Astrocyte (in vitro differentiated cells and primary cell): ENCODE results near the gene IGF1R. TPM values are rescaled to one million over a fixed set of nuclear protein-coding genes. Genes with fewer than 3 reads are reported as not detected.
A peak's percentile ranks its signal among the peaks of the same experiment; 100 is the strongest.

Source experiments
- DNase-seq: peaks from one replicate; pipeline ENCODE4 v3.0.0-alpha.2; 2010; ENCODE audit warnings: low read depth
- FAIRE-seq: peaks from 2 replicates; lab custom pipeline; 2011; peaks lifted over from hg19 to GRCh38; lab: Jason Lieb, UNC
- H2AFZ ChIP-seq: 2 replicates; pipeline ENCODE4 v1.6.0; 2012; ENCODE audit warnings: low read depth, low read length, inconsistent platforms
- H3K27ac ChIP-seq: 2 replicates; pipeline ENCODE4 v1.5.1; 2011; ENCODE audit warnings: low read depth, low read length, inconsistent platforms
- H3K27me3 ChIP-seq: 2 replicates; pipeline ENCODE4 v1.6.0; 2011; ENCODE audit warnings: low read length, inconsistent platforms; ENCODE audit not compliant: insufficient read depth
- H3K36me3 ChIP-seq: 2 replicates; pipeline ENCODE4 v1.5.1; 2011; ENCODE audit warnings: low read length, inconsistent platforms; ENCODE audit not compliant: insufficient read depth
- H3K4me1 ChIP-seq: 2 replicates; pipeline ENCODE4 v1.5.1; 2011; ENCODE audit warnings: low read length, inconsistent platforms; ENCODE audit not compliant: insufficient read depth
- H3K4me2 ChIP-seq: 2 replicates; pipeline ENCODE4 v1.6.0; 2012; ENCODE audit warnings: low read length, inconsistent platforms
- H3K4me3 ChIP-seq: 2 replicates; pipeline ENCODE4 v1.5.1; 2011; ENCODE audit warnings: low read depth, mild to moderate bottlenecking, low read length, inconsistent platforms; ENCODE audit not compliant: insufficient read depth
- H3K79me2 ChIP-seq: 2 replicates; pipeline ENCODE4 v1.6.0; 2012; ENCODE audit warnings: mild to moderate bottlenecking, low read length, inconsistent platforms; ENCODE audit not compliant: insufficient read depth
- H3K9ac ChIP-seq: 2 replicates; pipeline ENCODE4 v1.6.0; 2012; ENCODE audit warnings: mild to moderate bottlenecking, low read length, inconsistent platforms
- H3K9me3 ChIP-seq: 2 replicates; pipeline ENCODE4 v1.5.1; 2012; ENCODE audit warnings: low read depth, mild to moderate bottlenecking, low read length, inconsistent platforms; ENCODE audit not compliant: insufficient read depth
- H4K20me1 ChIP-seq: 2 replicates; pipeline ENCODE4 v1.6.0; 2012; ENCODE audit warnings: low read length, inconsistent platforms; ENCODE audit not compliant: insufficient read depth
- H3K27ac Mint-ChIP-seq: one replicate; pipeline ENCODE4 v1.8.0; 2021; ENCODE audit warnings: mild to moderate bottlenecking, mixed read lengths; ENCODE audit not compliant: unreplicated experiment
- H3K27me3 Mint-ChIP-seq: one replicate; pipeline ENCODE4 v1.8.0; 2021; ENCODE audit warnings: low read depth, mixed read lengths; ENCODE audit not compliant: unreplicated experiment
- H3K36me3 Mint-ChIP-seq: one replicate; pipeline ENCODE4 v1.8.0; 2021; ENCODE audit warnings: low read depth, mixed read lengths; ENCODE audit not compliant: unreplicated experiment
- H3K4me1 Mint-ChIP-seq: one replicate; pipeline ENCODE4 v1.8.0; 2021; ENCODE audit warnings: low read depth, mixed read lengths; ENCODE audit not compliant: unreplicated experiment
- H3K4me3 Mint-ChIP-seq: one replicate; pipeline ENCODE4 v1.8.0; 2021; ENCODE audit warnings: mild to moderate bottlenecking, moderate library complexity, mixed read lengths; ENCODE audit not compliant: unreplicated experiment
- H3K9me3 Mint-ChIP-seq: one replicate; pipeline ENCODE4 v1.8.0; 2021; ENCODE audit warnings: mild to moderate bottlenecking, mixed read lengths; ENCODE audit not compliant: unreplicated experiment
- EZH2 ChIP-seq: IDR thresholded peaks from 2 replicates; pipeline ENCODE4 v1.6.1; 2012; ENCODE audit warnings: mild to moderate bottlenecking, low read length, inconsistent platforms; ENCODE audit not compliant: insufficient read depth
- total RNA-seq: library from RNA; stranded (reverse); gene quantifications from 2 replicates; pipeline ENCODE4 v1.2.1, GENCODE V29; 2021
- TF ChIP-seq, protein P1 (sequence below): IDR thresholded peaks from 2 replicates; pipeline ENCODE4 v1.5.1; 2011; ENCODE audit warnings: low read depth, mild to moderate bottlenecking, inconsistent platforms, low read length, moderate library complexity; ENCODE audit not compliant: insufficient read depth

IGF1R gene
- total RNA-seq, 1 donor from 2014 or later: 270 TPM

DNA sequence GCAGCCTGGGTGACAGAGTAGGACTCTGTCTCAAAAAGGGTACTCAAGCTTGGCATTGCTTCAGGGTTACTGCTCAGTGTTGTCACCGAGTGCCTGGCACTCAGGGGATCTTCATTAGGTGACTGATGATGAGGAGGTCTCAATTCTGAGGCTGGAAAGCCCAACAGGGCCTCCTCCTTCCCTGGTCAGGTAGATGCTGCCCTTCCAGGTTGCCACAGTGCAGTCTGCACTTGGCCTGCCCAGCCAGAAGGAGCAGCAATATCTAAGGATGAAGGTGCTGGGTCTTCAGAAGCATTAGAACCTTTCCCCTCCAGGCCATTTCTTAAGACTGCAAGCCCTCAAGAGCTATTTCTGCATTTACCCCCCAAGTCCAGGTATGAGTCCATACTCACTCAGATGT is 317.3 kb downstream of the IGF1R start:
- Histone ChIP-seq H3K4me1 (no peaks in the 10 kb centered on the region), H3K4me2 (no peak overlapping the region), H3K27ac (no peak overlapping the region), H2AFZ (no peak overlapping the region), H3K4me3 (no peak overlapping the region), H3K9ac (no peak overlapping the region), H3K27me3 (no peaks in the 10 kb centered on the region), H3K79me2 (no peaks in the 10 kb centered on the region), H3K36me3 (peaks cover 22% of the 10 kb centered on the region), H3K9me3 (peaks cover 12% of the 10 kb centered on the region), H4K20me1 (peaks cover 4% of the 10 kb centered on the region)
- peaks cover 4% of the 10 kb centered on the region for H3K9me3 Mint-ChIP-seq
- FAIRE-seq (no peak), DNase-seq (no peak)
- peak overlapping the region; percentile 0 for H3K4me3 Mint-ChIP-seq
- peaks cover 9% of the 10 kb centered on the region for H3K4me1 Mint-ChIP-seq
- H3K27ac Mint-ChIP-seq: no peak overlapping the region
- TF ChIP-seq, protein P1, sequence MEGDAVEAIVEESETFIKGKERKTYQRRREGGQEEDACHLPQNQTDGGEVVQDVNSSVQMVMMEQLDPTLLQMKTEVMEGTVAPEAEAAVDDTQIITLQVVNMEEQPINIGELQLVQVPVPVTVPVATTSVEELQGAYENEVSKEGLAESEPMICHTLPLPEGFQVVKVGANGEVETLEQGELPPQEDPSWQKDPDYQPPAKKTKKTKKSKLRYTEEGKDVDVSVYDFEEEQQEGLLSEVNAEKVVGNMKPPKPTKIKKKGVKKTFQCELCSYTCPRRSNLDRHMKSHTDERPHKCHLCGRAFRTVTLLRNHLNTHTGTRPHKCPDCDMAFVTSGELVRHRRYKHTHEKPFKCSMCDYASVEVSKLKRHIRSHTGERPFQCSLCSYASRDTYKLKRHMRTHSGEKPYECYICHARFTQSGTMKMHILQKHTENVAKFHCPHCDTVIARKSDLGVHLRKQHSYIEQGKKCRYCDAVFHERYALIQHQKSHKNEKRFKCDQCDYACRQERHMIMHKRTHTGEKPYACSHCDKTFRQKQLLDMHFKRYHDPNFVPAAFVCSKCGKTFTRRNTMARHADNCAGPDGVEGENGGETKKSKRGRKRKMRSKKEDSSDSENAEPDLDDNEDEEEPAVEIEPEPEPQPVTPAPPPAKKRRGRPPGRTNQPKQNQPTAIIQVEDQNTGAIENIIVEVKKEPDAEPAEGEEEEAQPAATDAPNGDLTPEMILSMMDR: no peak
- TF ChIP-seq EZH2: no peak
- H3K36me3 Mint-ChIP-seq: peaks cover 22% of the 10 kb centered on the region
- H3K27me3 Mint-ChIP-seq: peaks cover 4% of the 10 kb centered on the region

DNA sequence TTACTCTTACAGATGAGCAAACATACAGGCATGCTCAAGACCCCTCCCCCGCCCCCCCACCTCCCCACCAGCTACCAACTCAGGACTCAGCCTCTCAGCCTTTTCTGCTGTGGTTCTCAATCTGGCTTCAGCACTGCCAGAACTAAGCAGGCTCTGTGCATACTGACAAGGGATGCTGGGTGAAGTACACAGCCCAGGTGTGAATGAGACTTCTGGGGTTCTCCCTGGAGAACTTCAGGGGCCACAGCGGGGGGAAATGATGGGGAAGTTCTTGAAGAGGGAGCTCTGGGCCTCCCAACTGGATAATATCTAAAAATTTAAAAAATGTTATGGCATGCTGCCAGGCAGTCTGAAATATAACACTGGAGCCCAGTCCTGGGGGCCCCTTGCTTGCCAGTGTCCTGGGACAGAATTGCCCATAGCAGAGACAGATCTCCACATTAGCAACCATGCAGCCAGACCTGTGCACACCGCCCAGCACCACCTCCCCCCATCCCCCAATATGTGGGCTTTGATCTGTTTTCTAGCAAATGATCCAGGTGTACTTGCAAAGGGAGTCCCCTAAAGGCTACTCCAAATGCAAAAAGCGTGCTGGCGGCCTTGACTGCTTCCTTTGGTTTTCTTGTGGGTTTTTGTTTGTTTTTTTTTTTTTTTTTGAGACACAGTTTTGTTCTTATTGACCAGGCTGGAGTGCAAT is 317.9 kb downstream of the IGF1R start:
- Histone ChIP-seq H3K36me3 (peaks cover 16% of the 10 kb centered on the region), H3K9me3 (peaks cover 9% of the 10 kb centered on the region), H3K27me3 (no peaks in the 10 kb centered on the region), H3K4me1 (no peaks in the 10 kb centered on the region), H2AFZ (no peak overlapping the region), H3K9ac (no peak overlapping the region), H3K27ac (no peak overlapping the region), H3K79me2 (no peaks in the 10 kb centered on the region), H3K4me2 (no peak overlapping the region), H3K4me3 (no peak overlapping the region), H4K20me1 (peaks cover 4% of the 10 kb centered on the region)
- peaks cover 9% of the 10 kb centered on the region for H3K4me1 Mint-ChIP-seq
- H3K4me3 Mint-ChIP-seq: peak overlapping the region; percentile 34
- H3K27ac Mint-ChIP-seq: no peak overlapping the region
- H3K9me3 Mint-ChIP-seq: peaks cover 4% of the 10 kb centered on the region
- DNase-seq (peak; percentile 35), FAIRE-seq (no peak)
- TF ChIP-seq EZH2: no peak
- TF ChIP-seq, protein P1: no peak
- peaks cover 4% of the 10 kb centered on the region for H3K27me3 Mint-ChIP-seq
- H3K36me3 Mint-ChIP-seq: peaks cover 18% of the 10 kb centered on the region

DNA sequence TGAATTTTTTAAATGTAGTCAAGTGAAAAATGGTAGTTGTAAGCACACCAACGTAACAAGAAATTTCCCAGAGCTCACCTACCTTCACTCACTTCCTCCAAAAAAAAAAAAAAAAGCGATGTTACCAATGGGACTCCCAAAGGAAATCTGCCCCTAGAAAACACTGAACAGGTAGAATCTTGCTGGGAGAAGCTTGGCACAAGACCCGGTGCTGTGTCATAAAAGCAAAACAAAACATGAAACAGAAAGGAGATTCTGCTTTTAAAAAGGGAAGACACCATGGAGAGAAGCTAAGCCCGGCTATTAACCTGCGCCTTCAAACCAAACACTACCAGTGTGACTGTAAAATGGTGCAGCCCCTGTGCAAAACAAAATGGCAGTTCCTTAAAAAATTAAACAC is 318.8 kb downstream of the IGF1R start:
- peaks cover 9% of the 10 kb centered on the region for H3K4me1 Mint-ChIP-seq
- H3K4me1 ChIP-seq: no peaks in the 10 kb centered on the region
- no peak overlapping the region for H3K9ac ChIP-seq
- H3K36me3 Mint-ChIP-seq: peaks cover 11% of the 10 kb centered on the region
- no peak overlapping the region for H2AFZ ChIP-seq
- H3K4me2 ChIP-seq: no peak overlapping the region
- TF ChIP-seq EZH2: no peak
- TF ChIP-seq, protein P1: no peak
- FAIRE-seq: no peak
- DNase-seq: no peak
- H3K36me3 ChIP-seq: peaks cover 8% of the 10 kb centered on the region
- H3K9me3 Mint-ChIP-seq: no peaks in the 10 kb centered on the region
- no peak overlapping the region for H3K27ac Mint-ChIP-seq
- H3K27me3 Mint-ChIP-seq: peaks cover 4% of the 10 kb centered on the region
- H3K27me3 ChIP-seq: no peaks in the 10 kb centered on the region
- no peak overlapping the region for H3K27ac ChIP-seq
- H3K9me3 ChIP-seq: peaks cover under 1% of the 10 kb centered on the region
- H3K4me3 ChIP-seq: no peak overlapping the region
- H4K20me1 ChIP-seq: no peaks in the 10 kb centered on the region
- H3K79me2 ChIP-seq: no peaks in the 10 kb centered on the region
- no peak overlapping the region for H3K4me3 Mint-ChIP-seq
